ENCODE measurements around the gene AMIGO2. TPM values are rescaled to one million over a fixed set of nuclear protein-coding genes. Genes with fewer than 3 reads are reported as not detected.

The AMIGO2 gene
- total and polyA plus RNA-seq, 2 experiments from 2014 or later, result 1.8 to 3.8 TPM

DNA sequence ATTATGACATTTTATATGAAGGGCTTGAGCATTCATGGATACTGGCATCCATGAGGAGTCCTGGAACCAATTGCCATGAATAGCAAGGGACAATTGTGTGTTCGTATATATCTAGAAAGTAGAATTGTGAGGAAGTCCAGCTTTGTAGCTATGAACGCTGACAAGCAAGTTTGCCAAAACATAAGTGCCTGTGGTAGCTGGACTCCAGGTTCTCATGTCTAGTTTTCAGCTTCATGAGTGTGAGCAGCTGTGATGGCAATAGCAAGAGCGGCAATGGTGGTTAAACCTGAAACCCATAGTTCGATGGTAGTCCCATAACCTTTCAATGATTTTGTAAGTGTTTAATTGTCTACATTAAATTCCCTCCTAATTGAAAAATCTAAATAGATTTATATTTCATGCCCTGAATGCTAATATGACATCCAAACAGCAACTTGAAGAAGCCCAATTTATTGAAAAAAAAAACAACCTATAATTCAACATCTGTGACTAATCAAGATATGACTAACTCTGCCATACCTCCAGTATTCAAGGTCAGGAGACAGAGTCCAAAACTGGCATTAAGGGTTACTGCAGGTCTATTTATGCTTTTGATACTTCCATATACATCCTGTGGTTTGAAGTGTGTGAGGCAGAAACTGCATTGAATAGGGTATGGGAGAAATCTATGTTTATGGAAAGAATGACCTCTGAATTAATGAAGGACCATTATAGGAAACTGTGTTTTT is 50.6 kb downstream of the AMIGO2 start:
- H3K4me1 Mint-ChIP-seq, result peaks cover 11% of the 10 kb centered on the region
- ATAC-seq (no peak), DNase-seq (ENCODE audit: low spot score) (no peak)
- peaks cover 14% of the 10 kb centered on the region for H3K4me1 ChIP-seq (ENCODE audit: insufficient read depth)
- H3K4me2 ChIP-seq, result no peak overlapping the region
- H3K36me3 ChIP-seq (ENCODE audit: insufficient read depth), result no peaks in the 10 kb centered on the region
- no peak overlapping the region for H3K4me3 ChIP-seq
- no peak overlapping the region for H3K27ac Mint-ChIP-seq
- no peaks in the 10 kb centered on the region for H4K20me1 ChIP-seq (replicated peaks; ENCODE audit: insufficient read depth)
- no peaks in the 10 kb centered on the region for H3K9me3 Mint-ChIP-seq
- no peaks in the 10 kb centered on the region for H3K27me3 Mint-ChIP-seq (ENCODE audit: insufficient read depth, low read depth, poor library complexity)
- no peaks in the 10 kb centered on the region for H3K9me2 ChIP-seq (ENCODE audit: insufficient read depth)
- no peaks in the 10 kb centered on the region for H3F3A ChIP-seq (replicated peaks; ENCODE audit: low read depth)
- H3K36me3 Mint-ChIP-seq (ENCODE audit: low read depth), result no peaks in the 10 kb centered on the region
- TF ChIP-seq STAT1 (IDR thresholded peaks at IDR 0.05; ENCODE audit: unreplicated experiment), result no peak
- TF ChIP-seq ZNF114 (CRISPR knock-in tag; IDR thresholded peaks at IDR 0.05), result no peak
- H3K27ac ChIP-seq (ENCODE audit: low read depth), result no peak overlapping the region
- no peaks in the 10 kb centered on the region for H3K27me3 ChIP-seq (ENCODE audit: insufficient read depth)
- no peak overlapping the region for H3K4me3 Mint-ChIP-seq
- no peak overlapping the region for H2AFZ ChIP-seq
- no peaks in the 10 kb centered on the region for H3K79me2 ChIP-seq (replicated peaks; ENCODE audit: insufficient read depth)

GRCh38 chr12:47028186-47028585 is 51.6 kb downstream of the AMIGO2 start:
- H3K27me3 ChIP-seq (ENCODE audit: insufficient read depth), result no peaks in the 10 kb centered on the region
- DNase-seq (ENCODE audit: low spot score) (no peak), ATAC-seq (no peak)
- no peaks in the 10 kb centered on the region for H3K9me2 ChIP-seq (ENCODE audit: insufficient read depth)
- H2AFZ ChIP-seq, result no peak overlapping the region
- no peak overlapping the region for H3K27ac ChIP-seq (ENCODE audit: low read depth)
- no peaks in the 10 kb centered on the region for H4K20me1 ChIP-seq (replicated peaks; ENCODE audit: insufficient read depth)
- Mint-ChIP-seq H3K4me3 (no peak overlapping the region), H3K36me3 (ENCODE audit: low read depth) (no peaks in the 10 kb centered on the region), H3K27ac (no peak overlapping the region), H3K9me3 (no peaks in the 10 kb centered on the region), H3K4me1 (peaks cover 2% of the 10 kb centered on the region), H3K27me3 (ENCODE audit: insufficient read depth, low read depth, poor library complexity) (no peaks in the 10 kb centered on the region)
- no peaks in the 10 kb centered on the region for H3K36me3 ChIP-seq (ENCODE audit: insufficient read depth)
- H3K4me2 ChIP-seq, result no peak overlapping the region
- no peaks in the 10 kb centered on the region for H3K79me2 ChIP-seq (replicated peaks; ENCODE audit: insufficient read depth)
- no peaks in the 10 kb centered on the region for H3F3A ChIP-seq (replicated peaks; ENCODE audit: low read depth)
- H3K4me3 ChIP-seq, result no peak overlapping the region
- peaks cover 5% of the 10 kb centered on the region for H3K4me1 ChIP-seq (ENCODE audit: insufficient read depth)
- TF ChIP-seq ZNF114 (CRISPR knock-in tag; IDR thresholded peaks at IDR 0.05), result no peak
- no peak for TF ChIP-seq NANOG (IDR thresholded peaks at IDR 0.05; ENCODE audit: borderline replicate concordance)
- TF ChIP-seq REST (IDR thresholded peaks at IDR 0.05; ENCODE audit: unreplicated experiment), result no peak
- no peak for TF ChIP-seq EZH2 (IDR thresholded peaks at IDR 0.05; ENCODE audit: low read depth, unreplicated experiment)
- no peak for TF ChIP-seq EZH2phosphoT487 (IDR thresholded peaks at IDR 0.05; ENCODE audit: unreplicated experiment)
- TF ChIP-seq ZNF331 (CRISPR knock-in tag; IDR thresholded peaks at IDR 0.05; ENCODE audit: low read depth), result no peak
- TF ChIP-seq, protein P1, sequence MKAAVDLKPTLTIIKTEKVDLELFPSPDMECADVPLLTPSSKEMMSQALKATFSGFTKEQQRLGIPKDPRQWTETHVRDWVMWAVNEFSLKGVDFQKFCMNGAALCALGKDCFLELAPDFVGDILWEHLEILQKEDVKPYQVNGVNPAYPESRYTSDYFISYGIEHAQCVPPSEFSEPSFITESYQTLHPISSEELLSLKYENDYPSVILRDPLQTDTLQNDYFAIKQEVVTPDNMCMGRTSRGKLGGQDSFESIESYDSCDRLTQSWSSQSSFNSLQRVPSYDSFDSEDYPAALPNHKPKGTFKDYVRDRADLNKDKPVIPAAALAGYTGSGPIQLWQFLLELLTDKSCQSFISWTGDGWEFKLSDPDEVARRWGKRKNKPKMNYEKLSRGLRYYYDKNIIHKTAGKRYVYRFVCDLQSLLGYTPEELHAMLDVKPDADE (IDR thresholded peaks at IDR 0.05), result no peak
- no peak for TF ChIP-seq STAT1 (IDR thresholded peaks at IDR 0.05; ENCODE audit: unreplicated experiment)
- no peak for TF ChIP-seq JUNB (IDR thresholded peaks at IDR 0.05; ENCODE audit: unreplicated experiment)
- TF ChIP-seq, protein P2, sequence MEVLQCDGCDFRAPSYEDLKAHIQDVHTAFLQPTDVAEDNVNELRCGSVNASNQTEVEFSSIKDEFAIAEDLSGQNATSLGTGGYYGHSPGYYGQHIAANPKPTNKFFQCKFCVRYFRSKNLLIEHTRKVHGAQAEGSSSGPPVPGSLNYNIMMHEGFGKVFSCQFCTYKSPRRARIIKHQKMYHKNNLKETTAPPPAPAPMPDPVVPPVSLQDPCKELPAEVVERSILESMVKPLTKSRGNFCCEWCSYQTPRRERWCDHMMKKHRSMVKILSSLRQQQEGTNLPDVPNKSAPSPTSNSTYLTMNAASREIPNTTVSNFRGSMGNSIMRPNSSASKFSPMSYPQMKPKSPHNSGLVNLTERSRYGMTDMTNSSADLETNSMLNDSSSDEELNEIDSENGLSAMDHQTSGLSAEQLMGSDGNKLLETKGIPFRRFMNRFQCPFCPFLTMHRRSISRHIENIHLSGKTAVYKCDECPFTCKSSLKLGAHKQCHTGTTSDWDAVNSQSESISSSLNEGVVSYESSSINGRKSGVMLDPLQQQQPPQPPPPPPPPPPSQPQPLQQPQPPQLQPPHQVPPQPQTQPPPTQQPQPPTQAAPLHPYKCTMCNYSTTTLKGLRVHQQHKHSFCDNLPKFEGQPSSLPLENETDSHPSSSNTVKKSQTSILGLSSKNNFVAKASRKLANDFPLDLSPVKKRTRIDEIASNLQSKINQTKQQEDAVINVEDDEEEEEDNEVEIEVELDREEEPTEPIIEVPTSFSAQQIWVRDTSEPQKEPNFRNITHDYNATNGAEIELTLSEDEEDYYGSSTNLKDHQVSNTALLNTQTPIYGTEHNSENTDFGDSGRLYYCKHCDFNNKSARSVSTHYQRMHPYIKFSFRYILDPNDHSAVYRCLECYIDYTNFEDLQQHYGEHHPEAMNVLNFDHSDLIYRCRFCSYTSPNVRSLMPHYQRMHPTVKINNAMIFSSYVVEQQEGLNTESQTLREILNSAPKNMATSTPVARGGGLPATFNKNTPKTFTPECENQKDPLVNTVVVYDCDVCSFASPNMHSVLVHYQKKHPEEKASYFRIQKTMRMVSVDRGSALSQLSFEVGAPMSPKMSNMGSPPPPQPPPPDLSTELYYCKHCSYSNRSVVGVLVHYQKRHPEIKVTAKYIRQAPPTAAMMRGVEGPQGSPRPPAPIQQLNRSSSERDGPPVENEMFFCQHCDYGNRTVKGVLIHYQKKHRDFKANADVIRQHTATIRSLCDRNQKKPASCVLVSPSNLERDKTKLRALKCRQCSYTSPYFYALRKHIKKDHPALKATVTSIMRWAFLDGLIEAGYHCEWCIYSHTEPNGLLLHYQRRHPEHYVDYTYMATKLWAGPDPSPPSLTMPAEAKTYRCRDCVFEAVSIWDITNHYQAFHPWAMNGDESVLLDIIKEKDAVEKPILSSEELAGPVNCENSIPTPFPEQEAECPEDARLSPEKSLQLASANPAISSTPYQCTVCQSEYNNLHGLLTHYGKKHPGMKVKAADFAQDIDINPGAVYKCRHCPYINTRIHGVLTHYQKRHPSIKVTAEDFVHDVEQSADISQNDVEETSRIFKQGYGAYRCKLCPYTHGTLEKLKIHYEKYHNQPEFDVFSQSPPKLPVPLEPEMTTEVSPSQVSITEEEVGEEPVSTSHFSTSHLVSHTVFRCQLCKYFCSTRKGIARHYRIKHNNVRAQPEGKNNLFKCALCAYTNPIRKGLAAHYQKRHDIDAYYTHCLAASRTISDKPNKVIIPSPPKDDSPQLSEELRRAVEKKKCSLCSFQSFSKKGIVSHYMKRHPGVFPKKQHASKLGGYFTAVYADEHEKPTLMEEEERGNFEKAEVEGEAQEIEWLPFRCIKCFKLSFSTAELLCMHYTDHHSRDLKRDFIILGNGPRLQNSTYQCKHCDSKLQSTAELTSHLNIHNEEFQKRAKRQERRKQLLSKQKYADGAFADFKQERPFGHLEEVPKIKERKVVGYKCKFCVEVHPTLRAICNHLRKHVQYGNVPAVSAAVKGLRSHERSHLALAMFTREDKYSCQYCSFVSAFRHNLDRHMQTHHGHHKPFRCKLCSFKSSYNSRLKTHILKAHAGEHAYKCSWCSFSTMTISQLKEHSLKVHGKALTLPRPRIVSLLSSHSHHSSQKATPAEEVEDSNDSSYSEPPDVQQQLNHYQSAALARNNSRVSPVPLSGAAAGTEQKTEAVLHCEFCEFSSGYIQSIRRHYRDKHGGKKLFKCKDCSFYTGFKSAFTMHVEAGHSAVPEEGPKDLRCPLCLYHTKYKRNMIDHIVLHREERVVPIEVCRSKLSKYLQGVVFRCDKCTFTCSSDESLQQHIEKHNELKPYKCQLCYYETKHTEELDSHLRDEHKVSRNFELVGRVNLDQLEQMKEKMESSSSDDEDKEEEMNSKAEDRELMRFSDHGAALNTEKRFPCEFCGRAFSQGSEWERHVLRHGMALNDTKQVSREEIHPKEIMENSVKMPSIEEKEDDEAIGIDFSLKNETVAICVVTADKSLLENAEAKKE (CRISPR knock-in tag; IDR thresholded peaks at IDR 0.05), result no peak
